NCI-H82 (cell line): ENCODE data around the gene MGAT1.
"Not testable (repeated sequence)": the region's sequence is repeated elsewhere in the genome, so short reads cannot be mapped to it uniquely, and the experiment has no call there.

Experiments
- DNase-seq: peaks from one replicate; lab custom pipeline; 2025; lab: John Stamatoyannopoulos, UW

The MGAT1 gene

DNA sequence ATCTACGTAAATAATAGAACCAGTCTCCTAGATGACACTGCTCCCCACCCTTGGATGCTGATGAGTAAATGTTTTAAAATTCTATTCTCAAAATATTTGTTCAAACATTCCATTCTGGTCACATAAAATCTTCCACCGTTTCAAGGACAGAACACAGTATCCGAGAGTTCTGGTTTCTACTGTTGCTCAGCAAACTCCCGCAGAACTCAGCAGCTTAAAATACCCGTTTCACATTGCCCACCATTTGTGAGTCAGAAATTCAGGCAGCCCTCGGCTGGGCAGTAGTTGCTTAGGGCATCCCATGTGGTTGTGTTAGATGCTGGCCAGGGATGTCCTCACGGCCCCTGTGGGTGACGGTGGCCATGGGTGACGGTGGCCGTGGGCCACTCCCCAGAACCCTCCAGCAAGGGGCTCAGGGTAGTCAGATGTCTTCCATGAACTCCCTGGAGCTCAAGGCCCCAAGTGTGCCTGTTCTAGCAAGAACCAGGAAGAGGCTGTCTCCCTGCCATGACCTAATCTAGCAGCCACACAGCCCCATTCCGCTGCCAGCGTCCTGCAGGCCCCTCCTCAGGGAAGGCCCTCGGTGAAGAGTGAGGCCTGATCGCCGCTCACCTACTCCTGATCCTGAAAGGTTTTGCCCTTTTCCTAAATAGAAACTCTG lies 17.4 kb downstream of the MGAT1 start:
- DNase-seq, result no peak

DNA sequence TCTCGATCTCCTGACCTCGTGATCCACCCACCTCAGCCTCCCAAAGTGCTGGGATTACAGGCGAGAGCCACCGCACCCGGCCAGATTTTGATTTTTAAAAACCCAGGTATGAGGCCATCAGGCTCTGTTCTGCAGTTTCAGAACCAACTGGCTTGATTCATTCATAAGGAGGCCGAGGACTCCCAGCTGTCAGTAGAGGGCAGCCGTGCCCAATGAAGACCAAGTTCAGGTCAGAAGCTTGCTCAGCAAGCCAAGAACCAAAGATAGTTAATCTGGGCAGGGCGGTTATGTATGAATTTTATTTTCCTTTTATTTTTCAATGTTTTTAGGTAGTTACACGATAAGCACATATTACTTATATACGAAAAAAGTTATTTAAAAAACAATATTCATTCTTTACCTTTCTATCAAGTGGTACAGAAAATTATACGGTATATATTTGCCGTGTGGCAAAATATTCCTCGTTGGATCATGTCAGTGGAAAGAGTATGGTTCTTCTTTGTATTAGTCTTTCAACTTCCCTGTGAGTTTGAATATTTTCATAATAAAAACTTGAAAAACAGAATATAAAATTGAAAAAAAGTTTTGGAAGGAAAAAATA lies 18.0 kb downstream of the MGAT1 start:
- peak; percentile 79 for DNase-seq

DNA sequence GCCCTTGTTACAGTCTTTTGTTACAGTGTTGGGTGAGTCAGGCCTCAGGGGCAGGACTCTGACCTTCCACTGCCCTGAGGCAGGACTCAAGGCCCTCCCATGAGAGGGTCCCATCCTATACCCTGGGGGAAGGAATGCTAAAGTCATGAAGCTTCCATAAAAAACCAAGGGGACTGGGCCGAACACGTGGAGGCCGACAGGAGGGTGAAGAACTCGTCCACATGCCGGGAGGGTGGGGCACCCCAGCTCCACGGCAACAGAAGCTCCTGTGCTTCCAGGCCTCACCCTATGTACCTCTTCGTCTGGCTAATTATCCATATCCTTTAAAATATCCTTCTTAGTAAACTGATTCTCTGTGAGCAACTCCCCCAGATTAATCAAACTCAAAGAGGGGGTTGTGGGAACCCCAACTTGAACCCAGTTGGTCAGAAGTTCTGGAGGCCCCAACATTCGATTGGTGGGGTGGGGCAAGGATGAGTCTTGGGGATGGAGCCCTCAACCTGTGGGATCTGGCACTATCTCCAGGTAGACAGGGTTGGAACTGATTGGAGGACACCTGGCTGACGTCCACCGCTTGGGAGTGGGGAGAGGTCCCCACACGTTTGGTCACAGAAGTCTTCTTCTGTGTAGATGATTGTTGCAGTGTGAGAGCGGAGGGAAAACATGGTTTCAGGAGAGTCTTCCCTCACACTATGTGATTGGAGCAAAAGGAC lies 19.1 kb downstream of the MGAT1 start:
- no peak for DNase-seq

DNA sequence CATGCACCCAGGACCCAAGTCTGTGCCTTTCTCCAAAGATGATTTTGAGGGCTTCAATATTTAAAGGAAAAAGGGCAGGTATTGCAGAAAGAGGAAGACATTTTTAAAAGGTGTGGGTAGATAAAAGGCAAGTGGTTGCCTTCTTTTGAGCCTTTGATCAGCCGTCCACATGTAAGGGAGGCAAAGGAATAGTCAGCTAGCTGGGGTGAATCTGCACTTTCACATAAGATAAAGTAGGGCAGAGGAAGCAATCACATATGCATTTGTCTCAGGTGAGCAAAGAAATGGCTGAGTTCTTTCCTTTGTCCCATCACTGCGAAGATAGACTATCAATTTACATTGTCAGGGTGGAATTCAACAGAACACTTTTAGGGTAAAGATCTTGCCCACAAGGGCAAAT lies 19.9 kb downstream of the MGAT1 start:
- DNase-seq, result no peak

- DNase-seq, result not testable (repeated sequence)
These were observed 20.7 kb downstream of the MGAT1 start for GRCh38 chr5:180781900-180782326.

GRCh38 chr5:180779985-180780610 lies 22.5 kb downstream of the MGAT1 start:
- no peak for DNase-seq

DNA sequence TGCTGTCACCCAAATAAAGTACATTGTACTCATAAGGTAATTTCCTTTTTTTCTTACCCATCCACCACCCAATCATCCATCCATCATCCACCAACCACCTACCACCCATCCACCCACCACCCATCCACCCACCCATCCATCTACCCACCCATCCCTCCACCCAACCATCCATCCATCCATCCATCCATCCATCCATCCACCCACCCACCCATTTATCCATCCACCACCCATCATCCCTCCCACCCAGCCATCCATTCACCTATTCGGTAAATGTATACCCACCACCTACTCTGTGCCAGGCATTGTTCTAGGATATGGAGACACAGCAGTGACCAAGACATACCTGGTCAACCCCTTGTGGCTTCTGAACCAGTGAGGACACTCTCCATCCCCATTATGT lies 25.1 kb downstream of the MGAT1 start:
- DNase-seq, result no peak

DNA sequence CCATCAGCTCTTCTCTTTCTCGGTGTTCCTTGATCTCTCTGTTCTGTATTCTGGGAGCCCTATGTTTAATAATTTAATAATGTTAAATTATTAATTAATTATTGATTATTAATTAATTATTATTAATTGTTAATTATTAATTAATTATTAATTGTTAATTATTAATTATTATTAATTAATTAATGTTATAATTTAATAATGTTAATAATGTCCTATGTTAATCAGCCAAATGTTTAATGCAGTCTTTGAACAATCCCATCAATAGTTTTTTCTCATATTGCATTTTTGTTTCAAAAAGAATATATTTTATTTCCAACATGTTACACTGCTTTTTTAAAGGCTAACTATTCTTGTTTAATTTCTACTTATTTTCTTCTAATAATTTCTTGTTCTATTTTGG lies 26.2 kb downstream of the MGAT1 start:
- DNase-seq, result no peak

GRCh38 chr5:180775624-180776023 lies 27.0 kb downstream of the MGAT1 start:
- no peak for DNase-seq

DNA sequence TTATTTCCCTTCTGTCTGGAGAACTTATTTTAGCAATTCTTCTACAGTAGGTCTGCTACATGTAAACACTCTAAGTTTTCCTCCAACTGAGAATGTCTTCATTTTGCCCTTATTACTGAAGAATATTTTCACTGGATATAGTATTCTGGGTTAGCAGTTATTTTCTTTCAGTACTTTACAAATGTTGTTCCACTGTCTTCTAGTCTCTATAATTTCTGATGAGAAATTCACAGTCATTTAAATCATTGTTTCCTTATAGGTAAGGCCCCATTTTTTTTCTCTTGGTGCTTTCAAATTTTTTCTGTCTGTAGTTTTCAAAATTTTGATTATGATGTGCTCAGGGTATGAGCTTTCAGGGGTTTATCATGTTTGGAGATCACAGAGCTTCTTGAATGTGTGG lies 30.8 kb downstream of the MGAT1 start:
- DNase-seq, result no peak

- DNase-seq, result no peak
These were observed 32.8 kb downstream of the MGAT1 start for GRCh38 chr5:180769821-180770220.

- no peak for DNase-seq
These were observed 47.0 kb downstream of the MGAT1 start for GRCh38 chr5:180755601-180756000.

DNA sequence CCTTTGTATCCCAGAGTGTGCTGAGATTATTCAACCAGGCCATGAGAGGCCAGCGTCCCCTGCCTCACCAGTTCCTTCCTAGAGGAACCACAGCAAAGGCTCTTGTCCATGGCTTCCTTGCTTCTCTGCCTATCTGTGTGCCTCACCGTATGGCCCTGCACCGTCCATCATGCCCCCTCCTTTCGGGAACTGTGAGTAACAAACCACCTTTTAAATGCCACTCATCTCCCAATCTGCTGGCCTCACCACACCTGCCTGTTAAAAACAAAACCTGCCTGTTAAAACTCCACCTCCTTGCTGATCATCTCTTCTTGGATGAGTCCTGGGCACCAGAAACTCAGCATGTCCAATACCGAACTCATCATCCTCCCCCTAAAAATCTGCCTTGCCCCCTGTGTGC lies 58.4 kb downstream of the MGAT1 start:
- no peak for DNase-seq

DNA sequence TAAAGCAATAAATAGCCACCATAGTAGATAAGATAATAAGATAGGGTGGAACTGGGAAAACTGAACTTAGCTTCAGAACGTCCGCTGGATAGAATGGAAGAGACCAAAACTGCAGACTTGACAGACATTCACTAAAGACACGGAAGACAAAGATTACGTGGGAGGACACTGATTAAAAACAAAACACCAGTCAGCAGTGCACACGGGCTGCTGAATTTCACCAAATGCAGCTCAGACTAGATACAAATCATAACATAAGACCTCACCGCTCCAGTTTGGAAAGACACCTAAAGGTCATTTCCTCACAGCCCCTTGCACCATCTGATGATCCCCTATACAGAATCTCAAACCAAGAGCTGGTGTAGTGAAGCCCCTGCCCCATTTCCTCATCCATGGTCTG lies 59.9 kb downstream of the MGAT1 start:
- no peak for DNase-seq

DNA sequence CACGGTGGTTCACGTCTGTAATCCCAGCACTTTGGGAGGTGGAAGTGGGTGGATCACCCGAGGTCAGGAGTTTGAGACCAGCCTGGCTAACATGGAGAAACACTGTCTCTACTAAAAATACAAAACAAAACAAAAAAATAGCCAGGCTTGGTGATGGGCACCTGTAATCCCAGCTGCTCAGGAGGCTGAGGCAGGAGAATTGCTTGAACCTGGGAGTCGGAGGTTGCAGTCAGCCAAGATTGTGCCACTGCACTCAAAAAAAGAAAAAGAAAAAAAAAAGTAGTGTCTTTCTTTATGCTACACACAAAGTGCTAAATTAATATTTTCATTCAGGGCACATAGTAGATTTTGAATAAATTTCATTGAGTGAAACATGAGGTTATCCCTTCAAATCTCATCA lies 61.7 kb downstream of the MGAT1 start:
- not testable (repeated sequence) for DNase-seq

GRCh38 chr5:180739958-180740357 lies 62.6 kb downstream of the MGAT1 start, which contains the start of gene OR2Y1:
OR2Y1 (minus strand) TSS chr5:180740058; CDS start chr5:180740058, 0 bp downstream.
- DNase-seq, result no peak

DNA sequence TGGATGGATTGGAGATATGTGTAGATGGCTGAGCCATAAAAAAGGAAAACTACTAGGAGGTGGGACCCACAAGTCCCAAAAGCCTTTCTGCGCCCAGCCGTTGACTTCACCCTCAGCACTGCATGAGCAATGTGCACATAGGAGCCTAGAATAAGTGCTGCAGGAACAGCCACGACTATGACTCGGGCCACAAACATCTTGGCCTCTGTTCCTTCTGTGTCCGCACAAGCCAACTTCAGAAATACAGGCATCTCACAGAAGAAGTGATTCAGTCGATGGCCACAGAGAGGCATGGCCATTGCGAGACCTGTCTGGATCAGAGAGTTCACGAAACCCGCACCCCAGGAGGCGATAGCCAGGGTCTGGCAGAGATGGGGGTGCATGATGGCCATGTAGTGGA lies 63.3 kb downstream of the MGAT1 start:
- DNase-seq, result no peak

DNA sequence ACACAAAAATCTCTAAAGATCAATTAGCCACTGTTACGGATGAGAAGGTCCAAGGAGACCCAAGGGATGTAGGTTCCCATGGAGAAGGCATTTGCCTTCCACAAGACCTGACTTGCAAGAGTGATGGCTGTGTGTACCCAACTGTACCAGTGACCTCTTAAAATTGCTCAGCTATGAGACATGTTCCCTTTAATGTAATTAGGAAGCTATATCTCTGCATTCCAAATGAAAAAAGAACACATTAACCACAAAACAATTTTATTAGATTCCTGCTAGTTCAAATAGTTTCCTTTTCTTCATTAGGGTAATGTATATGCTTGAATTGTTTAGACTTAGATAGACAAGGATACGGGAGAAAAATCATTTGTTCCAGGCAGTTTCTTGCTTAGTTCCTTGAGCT lies 66.1 kb downstream of the MGAT1 start:
- DNase-seq, result no peak
